ENCODE results near the gene CD52.
"Not testable (repeated sequence)": the region's sequence is repeated elsewhere in the genome, so short reads cannot be mapped to it uniquely, and the experiment has no call there.

CD52 gene

GRCh38 chr1:26290882-26291261 is 26.9 kb upstream of the CD52 start:
- H3K4me3 ChIP-seq (ENCODE audit: low read depth in 1 of 5, low read length in 5 of 5) = no peak overlapping the region
- no peaks in the 10 kb centered on the region for H3K9me3 ChIP-seq (ENCODE audit: control insufficient read depth in 5 of 5, low read length in 5 of 5)
- no peaks in the 10 kb centered on the region for H3K27me3 ChIP-seq (ENCODE audit: control insufficient read depth in 5 of 5, insufficient read depth in 4 of 5, low read length in 5 of 5)
- peak overlapping the region in 1 of 5 donors; percentile 38 for H3K9ac ChIP-seq (ENCODE audit: low read length in 5 of 5)
- H3K27ac ChIP-seq (ENCODE audit: low read depth, low read length) = no peak overlapping the region
- peaks cover 12 to 66% (median 57%) of the 10 kb centered on the region in 5 donors for H3K4me1 ChIP-seq (ENCODE audit: control insufficient read depth in 5 of 5, insufficient read depth in 5 of 5, low read length in 5 of 5)
- H3K36me3 ChIP-seq (ENCODE audit: control insufficient read depth in 5 of 5, insufficient read depth in 5 of 5, low read length in 5 of 5) = peaks cover 0 to 3% (median 0%) of the 10 kb centered on the region in 5 donors

- Histone ChIP-seq H3K4me1 (ENCODE audit: control insufficient read depth in 5 of 5, insufficient read depth in 5 of 5, low read length in 5 of 5) (peaks cover 8 to 60% (median 51%) of the 10 kb centered on the region in 5 donors), H3K27me3 (ENCODE audit: control insufficient read depth in 5 of 5, insufficient read depth in 4 of 5, low read length in 5 of 5) (no peaks in the 10 kb centered on the region), H3K36me3 (ENCODE audit: control insufficient read depth in 5 of 5, insufficient read depth in 5 of 5, low read length in 5 of 5) (peaks cover 0 to 5% (median 0%) of the 10 kb centered on the region in 5 donors), H3K9me3 (ENCODE audit: control insufficient read depth in 5 of 5, low read length in 5 of 5) (no peaks in the 10 kb centered on the region), H3K4me3 (ENCODE audit: low read depth in 1 of 5, low read length in 5 of 5) (no peak overlapping the region), H3K9ac (ENCODE audit: low read length in 5 of 5) (peak overlapping the region in 1 of 5 donors; percentile 38), H3K27ac (ENCODE audit: low read depth, low read length) (no peak overlapping the region)
Measured at GRCh38 chr1:26291433-26291832, 26.3 kb upstream of the CD52 start.

DNA sequence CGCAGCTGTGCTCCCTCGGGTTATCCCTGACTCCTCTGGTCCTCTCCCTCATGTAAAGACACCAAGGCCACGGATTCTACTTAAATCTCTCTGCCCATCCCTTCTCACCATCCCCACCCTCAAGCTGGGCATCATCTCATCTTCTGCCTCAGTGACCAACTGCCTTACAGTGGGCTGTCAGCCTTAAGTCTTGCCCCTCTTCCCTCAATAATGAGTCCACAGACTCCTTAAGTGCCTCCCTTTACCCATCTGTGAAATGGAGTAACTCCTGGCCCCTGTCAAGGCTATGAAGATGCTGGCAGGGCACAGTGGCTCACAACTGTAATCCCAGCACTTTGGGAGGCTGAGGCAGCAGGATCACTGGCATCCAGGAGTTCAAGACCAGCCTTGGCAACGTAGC is 25.8 kb upstream of the CD52 start:
- Histone ChIP-seq H3K4me1 (ENCODE audit: control insufficient read depth in 5 of 5, insufficient read depth in 5 of 5, low read length in 5 of 5) (peaks cover 6 to 55% (median 48%) of the 10 kb centered on the region in 5 donors), H3K27me3 (ENCODE audit: control insufficient read depth in 5 of 5, insufficient read depth in 4 of 5, low read length in 5 of 5) (no peaks in the 10 kb centered on the region), H3K27ac (ENCODE audit: low read depth, low read length) (no peak overlapping the region), H3K9ac (ENCODE audit: low read length in 5 of 5) (no peak overlapping the region), H3K4me3 (ENCODE audit: low read depth in 1 of 5, low read length in 5 of 5) (no peak overlapping the region), H3K36me3 (ENCODE audit: control insufficient read depth in 5 of 5, insufficient read depth in 5 of 5, low read length in 5 of 5) (peaks cover 0 to 10% (median 2%) of the 10 kb centered on the region in 5 donors), H3K9me3 (ENCODE audit: control insufficient read depth in 5 of 5, low read length in 5 of 5) (no peaks in the 10 kb centered on the region)

DNA sequence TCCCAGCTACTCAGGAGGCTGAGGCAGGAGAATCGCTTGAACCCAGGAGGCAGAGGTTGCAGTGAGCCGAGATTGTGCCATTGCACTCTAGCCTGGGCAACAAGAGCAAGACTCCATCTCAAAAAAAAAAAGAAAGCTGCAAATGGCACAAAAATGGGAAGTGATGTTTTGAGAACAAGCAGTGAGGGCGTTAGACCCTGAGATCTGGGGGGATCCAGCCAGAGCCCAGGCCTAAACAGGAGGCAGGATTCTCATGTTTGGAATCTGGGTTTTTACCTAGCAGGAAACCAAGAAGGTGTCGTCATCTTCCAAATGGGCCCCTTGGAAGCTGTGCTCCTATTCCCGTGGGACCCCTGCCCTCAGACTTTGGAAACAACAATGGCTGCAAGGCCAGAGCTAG is 25.0 kb upstream of the CD52 start:
- H3K9ac ChIP-seq (ENCODE audit: low read length in 5 of 5); H3K27me3 ChIP-seq (ENCODE audit: control insufficient read depth in 5 of 5, insufficient read depth in 4 of 5, low read length in 5 of 5); H3K27ac ChIP-seq (ENCODE audit: low read depth, low read length); H3K4me3 ChIP-seq (ENCODE audit: low read depth in 1 of 5, low read length in 5 of 5); H3K9me3 ChIP-seq (ENCODE audit: control insufficient read depth in 5 of 5, low read length in 5 of 5): not testable (repeated sequence)
- peaks cover 0 to 13% (median 3%) of the 10 kb centered on the region in 5 donors for H3K36me3 ChIP-seq (ENCODE audit: control insufficient read depth in 5 of 5, insufficient read depth in 5 of 5, low read length in 5 of 5)
- peaks cover 0 to 47% (median 40%) of the 10 kb centered on the region in 5 donors for H3K4me1 ChIP-seq (ENCODE audit: control insufficient read depth in 5 of 5, insufficient read depth in 5 of 5, low read length in 5 of 5)

- Histone ChIP-seq H3K27ac (ENCODE audit: low read depth, low read length) (no peak overlapping the region), H3K27me3 (ENCODE audit: control insufficient read depth in 5 of 5, insufficient read depth in 4 of 5, low read length in 5 of 5) (no peaks in the 10 kb centered on the region), H3K4me3 (ENCODE audit: low read depth in 1 of 5, low read length in 5 of 5) (no peak overlapping the region), H3K9me3 (ENCODE audit: control insufficient read depth in 5 of 5, low read length in 5 of 5) (no peaks in the 10 kb centered on the region), H3K9ac (ENCODE audit: low read length in 5 of 5) (no peak overlapping the region), H3K4me1 (ENCODE audit: control insufficient read depth in 5 of 5, insufficient read depth in 5 of 5, low read length in 5 of 5) (peaks cover 0 to 34% (median 27%) of the 10 kb centered on the region in 5 donors), H3K36me3 (ENCODE audit: control insufficient read depth in 5 of 5, insufficient read depth in 5 of 5, low read length in 5 of 5) (peaks cover 0 to 13% (median 3%) of the 10 kb centered on the region in 5 donors)
Measured at GRCh38 chr1:26293911-26294463, 23.8 kb upstream of the CD52 start.

DNA sequence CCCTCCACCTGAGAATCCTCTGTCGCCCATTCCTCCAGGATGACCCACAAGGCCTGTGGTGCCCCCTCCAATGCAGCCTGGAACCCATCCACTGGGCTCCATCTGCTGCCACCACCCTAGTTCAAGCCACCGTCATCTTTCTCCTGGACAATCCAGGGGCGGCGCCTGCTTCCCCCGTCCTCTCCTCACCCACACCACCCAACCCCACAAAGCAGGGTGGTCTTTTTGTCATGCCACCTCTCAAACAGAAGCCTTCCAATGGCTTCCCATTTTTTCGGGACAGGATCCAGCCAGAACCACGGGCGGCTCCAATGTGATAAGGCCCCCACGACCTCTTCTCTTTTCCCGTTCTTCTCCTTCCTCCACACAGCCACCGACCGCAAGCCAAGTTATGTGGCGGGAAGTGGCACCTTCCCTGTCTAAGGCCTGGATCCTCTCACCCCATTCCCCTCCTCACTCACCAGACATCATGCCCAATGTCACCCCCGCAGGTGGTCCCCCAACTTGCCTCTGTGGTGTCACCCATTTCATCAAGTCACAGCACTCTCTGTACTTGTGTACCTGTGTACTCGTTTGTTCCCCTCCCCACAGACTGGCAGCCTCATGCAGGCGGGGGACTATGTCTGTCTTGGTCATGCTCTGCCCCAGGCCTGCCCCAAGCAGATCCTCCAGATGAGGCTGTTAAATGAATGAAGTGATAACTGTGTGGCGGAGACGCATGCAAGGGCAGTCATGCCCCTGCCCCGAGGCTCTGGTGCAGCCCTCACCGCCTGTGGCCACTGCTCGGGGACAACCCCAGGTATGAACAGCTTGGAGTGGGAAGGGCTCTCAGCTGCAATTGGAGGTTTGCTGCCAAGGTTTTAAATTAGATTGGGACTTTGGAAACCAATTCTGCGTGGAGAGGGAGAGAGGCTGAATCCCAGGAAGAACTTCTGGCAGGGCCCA is 22.3 kb upstream of the CD52 start:
- no peaks in the 10 kb centered on the region for H3K27me3 ChIP-seq (ENCODE audit: control insufficient read depth in 5 of 5, insufficient read depth in 4 of 5, low read length in 5 of 5)
- H3K9me3 ChIP-seq (ENCODE audit: control insufficient read depth in 5 of 5, low read length in 5 of 5) = no peaks in the 10 kb centered on the region
- no peak overlapping the region for H3K27ac ChIP-seq (ENCODE audit: low read depth, low read length)
- peaks cover 0 to 13% (median 3%) of the 10 kb centered on the region in 5 donors for H3K36me3 ChIP-seq (ENCODE audit: control insufficient read depth in 5 of 5, insufficient read depth in 5 of 5, low read length in 5 of 5)
- H3K4me3 ChIP-seq (ENCODE audit: low read depth in 1 of 5, low read length in 5 of 5) = no peak overlapping the region
- H3K9ac ChIP-seq (ENCODE audit: low read length in 5 of 5) = no peak overlapping the region
- peaks cover 0 to 23% (median 15%) of the 10 kb centered on the region in 5 donors for H3K4me1 ChIP-seq (ENCODE audit: control insufficient read depth in 5 of 5, insufficient read depth in 5 of 5, low read length in 5 of 5)

DNA sequence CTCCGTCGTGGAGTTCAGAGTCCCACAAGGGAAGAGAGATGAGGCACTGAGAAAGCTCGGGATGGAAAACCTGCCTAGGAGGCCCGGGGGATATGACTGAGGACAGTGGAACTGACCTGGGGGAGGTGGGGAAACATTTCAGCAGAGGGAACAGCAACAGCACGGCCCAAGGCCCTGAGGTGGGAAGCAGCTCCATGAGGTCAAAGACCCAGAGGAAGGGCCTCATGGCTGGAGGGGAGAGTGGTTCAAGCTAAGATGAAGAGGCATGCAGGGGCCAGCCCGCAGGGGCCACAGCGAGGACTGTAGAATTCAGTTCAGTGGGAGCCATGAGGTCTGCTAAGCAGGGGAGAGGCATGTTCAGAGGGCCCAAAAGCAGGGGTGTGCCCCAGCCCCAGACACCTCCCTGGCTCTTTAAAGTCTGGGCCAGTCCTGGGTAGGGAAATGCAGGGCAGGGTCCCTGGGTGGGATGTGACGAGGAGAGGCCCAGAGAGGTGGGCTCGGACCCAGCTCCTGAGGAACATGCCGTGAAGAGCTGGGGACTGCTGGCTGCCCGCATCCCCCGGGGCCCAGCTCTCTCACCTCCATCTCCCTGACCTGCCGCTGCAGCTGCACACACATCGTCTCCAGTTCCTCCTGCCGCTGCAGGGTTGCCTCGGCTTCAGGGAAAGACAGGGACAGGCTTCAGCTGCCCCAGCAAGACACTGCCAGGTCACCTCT is 21.3 kb upstream of the CD52 start:
- Histone ChIP-seq H3K27ac (ENCODE audit: low read depth, low read length) (no peak overlapping the region), H3K9ac (ENCODE audit: low read length in 5 of 5) (no peak overlapping the region), H3K36me3 (ENCODE audit: control insufficient read depth in 5 of 5, insufficient read depth in 5 of 5, low read length in 5 of 5) (peaks cover 0 to 13% (median 3%) of the 10 kb centered on the region in 5 donors), H3K4me1 (ENCODE audit: control insufficient read depth in 5 of 5, insufficient read depth in 5 of 5, low read length in 5 of 5) (peaks cover 0 to 16% (median 11%) of the 10 kb centered on the region in 5 donors), H3K4me3 (ENCODE audit: low read depth in 1 of 5, low read length in 5 of 5) (no peak overlapping the region), H3K27me3 (ENCODE audit: control insufficient read depth in 5 of 5, insufficient read depth in 4 of 5, low read length in 5 of 5) (no peaks in the 10 kb centered on the region), H3K9me3 (ENCODE audit: control insufficient read depth in 5 of 5, low read length in 5 of 5) (no peaks in the 10 kb centered on the region)

- peaks cover 0 to 13% (median 3%) of the 10 kb centered on the region in 5 donors for H3K36me3 ChIP-seq (ENCODE audit: control insufficient read depth in 5 of 5, insufficient read depth in 5 of 5, low read length in 5 of 5)
- no peaks in the 10 kb centered on the region for H3K27me3 ChIP-seq (ENCODE audit: control insufficient read depth in 5 of 5, insufficient read depth in 4 of 5, low read length in 5 of 5)
- H3K9ac ChIP-seq (ENCODE audit: low read length in 5 of 5) = no peak overlapping the region
- H3K4me3 ChIP-seq (ENCODE audit: low read depth in 1 of 5, low read length in 5 of 5) = no peak overlapping the region
- H3K27ac ChIP-seq (ENCODE audit: low read depth, low read length) = no peak overlapping the region
- peaks cover 0 to 12% (median 6%) of the 10 kb centered on the region in 5 donors for H3K4me1 ChIP-seq (ENCODE audit: control insufficient read depth in 5 of 5, insufficient read depth in 5 of 5, low read length in 5 of 5)
- H3K9me3 ChIP-seq (ENCODE audit: control insufficient read depth in 5 of 5, low read length in 5 of 5) = no peaks in the 10 kb centered on the region
Measured at GRCh38 chr1:26297057-26297790, 20.5 kb upstream of the CD52 start.

- Histone ChIP-seq H3K36me3 (ENCODE audit: control insufficient read depth in 5 of 5, insufficient read depth in 5 of 5, low read length in 5 of 5) (peaks cover 0 to 13% (median 3%) of the 10 kb centered on the region in 5 donors), H3K9ac (ENCODE audit: low read length in 5 of 5) (no peak overlapping the region), H3K27me3 (ENCODE audit: control insufficient read depth in 5 of 5, insufficient read depth in 4 of 5, low read length in 5 of 5) (no peaks in the 10 kb centered on the region), H3K9me3 (ENCODE audit: control insufficient read depth in 5 of 5, low read length in 5 of 5) (no peaks in the 10 kb centered on the region), H3K27ac (ENCODE audit: low read depth, low read length) (no peak overlapping the region), H3K4me1 (ENCODE audit: control insufficient read depth in 5 of 5, insufficient read depth in 5 of 5, low read length in 5 of 5) (peaks cover under 1 to 17% (median 11%) of the 10 kb centered on the region in 5 donors), H3K4me3 (ENCODE audit: low read depth in 1 of 5, low read length in 5 of 5) (no peak overlapping the region)
Measured at GRCh38 chr1:26297791-26298124, 20.0 kb upstream of the CD52 start.

All from subcutaneous abdominal adipose tissue (tissue), 5 donors.